ENCODE measurements around the gene ZNF532.

DNA sequence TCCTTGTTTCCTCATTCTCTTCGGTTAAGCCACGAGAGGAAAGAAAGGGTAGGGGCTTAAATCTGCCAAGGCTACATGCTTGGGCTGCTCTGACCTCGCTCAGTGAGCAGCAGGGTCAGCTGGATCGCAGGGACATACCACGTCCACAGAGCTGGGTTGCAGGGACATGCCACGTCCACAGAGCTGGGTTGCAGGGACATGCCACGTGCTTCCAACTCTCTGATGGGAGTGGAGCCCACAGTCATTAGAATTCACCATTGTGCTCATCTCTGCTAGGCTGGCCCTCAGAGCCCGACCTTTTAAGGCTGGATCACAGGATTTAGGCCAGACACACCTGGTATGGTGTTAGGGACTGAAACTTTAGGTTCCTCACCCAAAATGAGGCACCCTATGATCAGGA, 167.6 kb downstream of the ZNF532 start:
- TF ChIP-seq, protein P1, sequence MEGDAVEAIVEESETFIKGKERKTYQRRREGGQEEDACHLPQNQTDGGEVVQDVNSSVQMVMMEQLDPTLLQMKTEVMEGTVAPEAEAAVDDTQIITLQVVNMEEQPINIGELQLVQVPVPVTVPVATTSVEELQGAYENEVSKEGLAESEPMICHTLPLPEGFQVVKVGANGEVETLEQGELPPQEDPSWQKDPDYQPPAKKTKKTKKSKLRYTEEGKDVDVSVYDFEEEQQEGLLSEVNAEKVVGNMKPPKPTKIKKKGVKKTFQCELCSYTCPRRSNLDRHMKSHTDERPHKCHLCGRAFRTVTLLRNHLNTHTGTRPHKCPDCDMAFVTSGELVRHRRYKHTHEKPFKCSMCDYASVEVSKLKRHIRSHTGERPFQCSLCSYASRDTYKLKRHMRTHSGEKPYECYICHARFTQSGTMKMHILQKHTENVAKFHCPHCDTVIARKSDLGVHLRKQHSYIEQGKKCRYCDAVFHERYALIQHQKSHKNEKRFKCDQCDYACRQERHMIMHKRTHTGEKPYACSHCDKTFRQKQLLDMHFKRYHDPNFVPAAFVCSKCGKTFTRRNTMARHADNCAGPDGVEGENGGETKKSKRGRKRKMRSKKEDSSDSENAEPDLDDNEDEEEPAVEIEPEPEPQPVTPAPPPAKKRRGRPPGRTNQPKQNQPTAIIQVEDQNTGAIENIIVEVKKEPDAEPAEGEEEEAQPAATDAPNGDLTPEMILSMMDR (IDR thresholded peaks at IDR 0.05), result no peak
- no peak for TF ChIP-seq POLR2A (IDR thresholded peaks at IDR 0.05)
- TF ChIP-seq POLR2AphosphoS5 (IDR thresholded peaks at IDR 0.05), result no peak
